Endothelial cell (in vitro differentiated cells): ENCODE measurements around the gene NRCAM. TPM values are rescaled to one million over a fixed set of nuclear protein-coding genes. Genes with fewer than 3 reads are reported as not detected.

ENCODE experiments used
- DNase-seq: peaks from one replicate; pipeline ENCODE4 v3.0.0; 2021; ENCODE audit warnings: low spot score
- H3K27ac Mint-ChIP-seq: one replicate; pipeline ENCODE4 v1.8.0; 2021; ENCODE audit warnings: mixed read lengths, inconsistent platforms; ENCODE audit not compliant: unreplicated experiment
- H3K27me3 Mint-ChIP-seq: one replicate; pipeline ENCODE4 v1.8.0; 2021; ENCODE audit warnings: mild to moderate bottlenecking, moderate library complexity, mixed read lengths, inconsistent platforms; ENCODE audit not compliant: unreplicated experiment
- H3K36me3 Mint-ChIP-seq: one replicate; pipeline ENCODE4 v1.8.0; 2021; ENCODE audit warnings: mild to moderate bottlenecking, low read depth, mixed read lengths, inconsistent platforms; ENCODE audit not compliant: unreplicated experiment
- H3K4me1 Mint-ChIP-seq: one replicate; pipeline ENCODE4 v1.8.0; 2021; ENCODE audit warnings: mild to moderate bottlenecking, mixed read lengths, inconsistent platforms; ENCODE audit not compliant: unreplicated experiment
- H3K4me3 Mint-ChIP-seq: one replicate; pipeline ENCODE4 v1.8.0; 2021; ENCODE audit warnings: mild to moderate bottlenecking, mixed read lengths, inconsistent platforms; ENCODE audit not compliant: unreplicated experiment
- H3K9me3 Mint-ChIP-seq: one replicate; pipeline ENCODE4 v1.8.0; 2021; ENCODE audit warnings: mixed read lengths, inconsistent platforms; ENCODE audit not compliant: unreplicated experiment
- CTCF ChIP-seq: fragments of 200-600 bp; sonication (generic); IDR thresholded peaks from one replicate; pipeline ENCODE4 v1.5.0; 2021; ENCODE audit warnings: antibody characterized with exemption; ENCODE audit not compliant: unreplicated experiment
- total RNA-seq: library from RNA; stranded (reverse); fragmentation: NEBNext Ultra II Directional; extraction: Animal tissue kit (Norgen Biotek cat#: 25700); gene quantifications from one replicate; pipeline ENCODE4 v1.2.1, GENCODE V29; 2021; ENCODE audit not compliant: unreplicated experiment

Gene NRCAM
- total RNA-seq, 1 donor from 2014 or later: 2.2 TPM

GRCh38 chr7:108254259-108254658 lies 202.0 kb downstream of the NRCAM start:
- Mint-ChIP-seq H3K4me3 (no peak overlapping the region), H3K27ac (no peak overlapping the region), H3K9me3 (no peaks in the 10 kb centered on the region), H3K27me3 (peaks cover 4% of the 10 kb centered on the region), H3K36me3 (peaks cover 4% of the 10 kb centered on the region), H3K4me1 (no peaks in the 10 kb centered on the region)
- TF ChIP-seq CTCF: no peak
- DNase-seq: no peak

- H3K4me1 Mint-ChIP-seq: no peaks in the 10 kb centered on the region
- TF ChIP-seq CTCF: no peak
- no peaks in the 10 kb centered on the region for H3K9me3 Mint-ChIP-seq
- peaks cover 4% of the 10 kb centered on the region for H3K36me3 Mint-ChIP-seq
- H3K27me3 Mint-ChIP-seq: peaks cover 4% of the 10 kb centered on the region
- H3K4me3 Mint-ChIP-seq: no peak overlapping the region
- no peak overlapping the region for H3K27ac Mint-ChIP-seq
- DNase-seq: no peak
These were observed 202.8 kb downstream of the NRCAM start for GRCh38 chr7:108253275-108254044.

- no peak overlapping the region for H3K4me3 Mint-ChIP-seq
- H3K4me1 Mint-ChIP-seq: peaks cover 7% of the 10 kb centered on the region
- H3K27me3 Mint-ChIP-seq: peaks cover 4% of the 10 kb centered on the region
- H3K9me3 Mint-ChIP-seq: no peaks in the 10 kb centered on the region
- H3K36me3 Mint-ChIP-seq: peaks cover 4% of the 10 kb centered on the region
- H3K27ac Mint-ChIP-seq: no peak overlapping the region
- DNase-seq: no peak
- no peak for TF ChIP-seq CTCF
These were observed 204.1 kb downstream of the NRCAM start for GRCh38 chr7:108252177-108252576.

DNA sequence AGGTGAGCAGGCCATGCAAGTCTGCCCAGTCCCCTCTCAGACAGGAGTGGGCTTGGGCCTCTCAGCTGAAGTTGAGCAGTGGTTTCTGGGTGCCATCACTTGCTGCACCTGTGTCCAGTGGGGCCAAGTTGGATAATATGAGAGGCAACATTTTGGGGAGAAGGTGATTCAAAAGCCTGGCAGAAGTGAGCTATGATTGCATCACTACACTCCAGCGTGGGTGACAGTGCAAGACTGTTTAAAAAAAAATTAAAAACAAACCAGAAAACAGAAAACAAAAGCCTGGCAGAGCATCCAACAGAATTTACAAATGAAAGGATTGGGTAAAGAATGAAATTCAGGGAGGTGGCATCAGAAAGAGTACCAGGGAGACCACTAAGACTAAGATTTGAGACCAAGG lies 204.5 kb downstream of the NRCAM start:
- peaks cover 4% of the 10 kb centered on the region for H3K36me3 Mint-ChIP-seq
- H3K27me3 Mint-ChIP-seq: peaks cover 4% of the 10 kb centered on the region
- no peak overlapping the region for H3K4me3 Mint-ChIP-seq
- H3K27ac Mint-ChIP-seq: no peak overlapping the region
- no peak for DNase-seq
- peaks cover 7% of the 10 kb centered on the region for H3K4me1 Mint-ChIP-seq
- no peaks in the 10 kb centered on the region for H3K9me3 Mint-ChIP-seq
- no peak for TF ChIP-seq CTCF

GRCh38 chr7:108249453-108249852 lies 206.8 kb downstream of the NRCAM start:
- no peak overlapping the region for H3K4me3 Mint-ChIP-seq
- H3K27me3 Mint-ChIP-seq: peaks cover 2% of the 10 kb centered on the region
- H3K36me3 Mint-ChIP-seq: no peaks in the 10 kb centered on the region
- no peak for TF ChIP-seq CTCF
- no peak for DNase-seq
- no peaks in the 10 kb centered on the region for H3K9me3 Mint-ChIP-seq
- H3K4me1 Mint-ChIP-seq: peaks cover 10% of the 10 kb centered on the region
- no peak overlapping the region for H3K27ac Mint-ChIP-seq
